Thyroid gland (tissue), 4 donors: ENCODE measurements around the gene SLC37A1.

Experiments used
- CTCF ChIP-seq, 6 experiments: fragments of 200-600 bp in 3 of 6; fragments of 450-650 bp in 3 of 6; sonication (generic) in 3 of 6; IDR thresholded peaks; one replicate each; pipeline ENCODE4 v1.5.1; 2016 to 2019; ENCODE audit warnings: antibody characterized with exemption in 6 of 6, mild to moderate bottlenecking in 2 of 6, inconsistent platforms in 1 of 6, moderate library complexity in 1 of 6
- POLR2A ChIP-seq, 2 donors: fragments of 450-650 bp; IDR thresholded peaks; one replicate each; pipeline ENCODE4 v1.6.1; 2017; ENCODE audit warnings: antibody characterized with exemption in 2 of 2, mild to moderate bottlenecking in 2 of 2, moderate library complexity in 1 of 2

- TF ChIP-seq CTCF (IDR thresholded peaks at IDR 0.05) (no peak), POLR2A (IDR thresholded peaks at IDR 0.05) (no peak)
Observed at GRCh38 chr21:42507418-42507817, 6.2 kb upstream of the SLC37A1 start.
